Sigmoid colon (tissue), 7 donors: ENCODE measurements around the gene PIH1D2. TPM values are rescaled to one million over a fixed set of nuclear protein-coding genes. Genes with fewer than 3 reads are reported as not detected.

Source experiments
- DNase-seq: peaks from one replicate; pipeline ENCODE4 v3.0.0-alpha.2; 2019
- H3K27ac ChIP-seq, 4 donors: fragments of 200-600 bp; sonication (generic); one replicate each; pipeline ENCODE4 v1.5.1; 2016 to 2019; ENCODE audit warnings: mild to moderate bottlenecking in 1 of 4
- H3K27me3 ChIP-seq, 3 donors: fragments of 200-600 bp; sonication (generic); one replicate each; pipeline ENCODE4 v1.5.1; 2019; ENCODE audit warnings: mild to moderate bottlenecking in 1 of 3
- H3K36me3 ChIP-seq, 4 donors: fragments of 200-600 bp; sonication (generic); one replicate each; pipeline ENCODE4 v1.5.1; 2016 to 2019
- H3K4me1 ChIP-seq, 4 donors: fragments of 200-600 bp; sonication (generic); one replicate each; pipeline ENCODE4 v1.5.1; 2017 to 2019
- H3K4me3 ChIP-seq, 4 donors: fragments of 200-600 bp; sonication (generic); one replicate each; pipeline ENCODE4 v1.5.1; 2017 to 2019; ENCODE audit warnings: mild to moderate bottlenecking in 2 of 4, moderate library complexity in 1 of 4
- H3K9me3 ChIP-seq, 4 donors: fragments of 200-600 bp in 3 of 4; sonication (generic) in 3 of 4; one replicate each; pipeline versions ENCODE4 v1.5.1 to v1.6.1; 2013 to 2019
- CTCF ChIP-seq, 4 experiments: fragments of 450-650 bp in 3 of 4; fragments of 200-600 bp in 1 of 4; IDR thresholded peaks; one replicate each; pipeline ENCODE4 v1.5.1; 2016 to 2019; ENCODE audit warnings: antibody characterized with exemption in 4 of 4, mild to moderate bottlenecking in 3 of 4, moderate library complexity in 2 of 4
- EP300 ChIP-seq, 4 donors: sonication (generic); formaldehyde crosslinking; IDR thresholded peaks; one replicate each; pipeline ENCODE4 v1.6.1; 2017; ENCODE audit warnings: antibody characterized with exemption in 4 of 4
- POLR2A ChIP-seq, 2 donors: fragments of 450-650 bp; IDR thresholded peaks; one replicate each; pipeline ENCODE4 v1.6.1; 2016; ENCODE audit warnings: antibody characterized with exemption in 2 of 2, mild to moderate bottlenecking in 2 of 2, moderate library complexity in 2 of 2
- POLR2AphosphoS5 ChIP-seq, 4 donors: sonication (generic); formaldehyde crosslinking; IDR thresholded peaks; one replicate each; pipeline ENCODE4 v1.6.1; 2017; ENCODE audit warnings: antibody characterized with exemption in 4 of 4
- WGBS, 2 donors: extraction: QIAGEN DNeasy Blood & Tissue Kit; methylation state at CpG; one replicate each; pipeline ENCODE4 v1.1.7; 2013; 5-methylcytosine and 5-hydroxymethylcytosine counted together
- intact Hi-C: fragments of 100-400 bp; cut with DNase I; formaldehyde crosslinking; loops from one replicate; pipeline ENCODE4 v1.15.1; 2023
- polyA plus RNA-seq, 3 donors: library from polyadenylated mRNA; stranded (reverse); fragments of 200-250 nt; gene quantifications; one replicate each; pipeline ENCODE4 v1.2.3, GENCODE V29; 2013
- total RNA-seq, 4 donors: library from RNA; depleted of rRNA; stranded (reverse); fragments of >200 nt; gene quantifications; one replicate each; pipeline ENCODE4 v1.1.0, GENCODE V29; 2016
- donor health status: healthy with polysubstance abuse.
- donor health status: Bipolar disorder and iron deficiency.
- donor health status: healthy.

Gene PIH1D2
- total and polyA plus RNA-seq, 7 donors: 0.60 to 3.9 (median 1.8) TPM; not detected in 1

- intact Hi-C loops: no loop called here
- no peaks in the 10 kb centered on the region for H3K27me3 ChIP-seq
Observed at GRCh38 chr11:112042961-112043304, 30.9 kb downstream of the PIH1D2 start.

DNA sequence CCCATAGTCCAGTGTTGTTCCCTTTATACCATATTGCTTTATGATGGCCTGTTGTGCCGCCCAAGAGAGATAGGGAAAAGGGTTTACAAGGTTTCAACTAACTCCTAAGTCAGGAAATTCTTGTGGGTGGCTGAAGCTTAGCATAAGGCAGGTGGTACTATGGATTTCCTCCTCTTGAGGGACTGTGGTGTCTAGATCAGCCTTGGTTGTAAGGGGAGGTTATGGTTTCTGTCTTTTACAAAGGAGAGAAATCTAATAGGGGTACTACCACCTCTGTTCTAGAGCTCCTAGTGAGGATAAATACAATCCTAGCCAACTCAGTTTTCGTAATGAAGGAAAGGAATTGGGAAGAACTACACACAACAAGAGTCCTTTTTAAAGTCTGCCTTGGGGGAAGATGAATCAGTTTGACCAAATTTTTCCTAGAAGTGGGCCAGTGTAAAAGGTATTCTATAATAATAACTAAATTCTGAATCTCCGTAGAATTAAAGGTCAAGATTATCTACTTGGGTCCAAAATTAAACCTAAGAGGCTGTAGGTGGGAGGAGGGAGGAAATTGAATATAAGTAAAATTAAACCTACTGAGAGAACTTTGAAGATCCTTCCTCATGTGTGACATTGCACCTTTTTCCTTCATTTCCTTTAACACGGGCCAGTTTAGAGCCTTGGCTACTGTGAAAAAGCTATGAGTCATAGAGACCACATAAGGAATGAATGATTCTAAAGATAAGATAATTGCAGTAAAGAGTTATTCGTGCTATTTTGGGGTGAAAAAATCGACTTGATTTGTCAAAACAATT is 31.5 kb downstream of the PIH1D2 start:
- no peak for TF ChIP-seq CTCF (IDR thresholded peaks at IDR 0.05)
- no peak for TF ChIP-seq EP300 (IDR thresholded peaks at IDR 0.05)
- TF ChIP-seq POLR2A (IDR thresholded peaks at IDR 0.05): no peak
- no peak for TF ChIP-seq POLR2AphosphoS5 (IDR thresholded peaks at IDR 0.05)
- no peaks in the 10 kb centered on the region for H3K9me3 ChIP-seq
- no peak overlapping the region for H3K27ac ChIP-seq
- DNase-seq: no peak
- WGBS, 2 donors: 47 to 58% methylated on average over 6 of the region's 6 CpGs
- H3K36me3 ChIP-seq: peaks cover 0 to 98% (median 40%) of the 10 kb centered on the region in 4 donors
- intact Hi-C loops: no loop called here
- no peak overlapping the region for H3K4me3 ChIP-seq
- no peaks in the 10 kb centered on the region for H3K4me1 ChIP-seq
- no peaks in the 10 kb centered on the region for H3K27me3 ChIP-seq

More at GRCh38 chr11:112042961-112043304, 30.9 kb downstream of the PIH1D2 start:
- Histone ChIP-seq H3K9me3 (no peaks in the 10 kb centered on the region), H3K27ac (no peak overlapping the region), H3K4me3 (no peak overlapping the region), H3K36me3 (peaks cover 0 to 98% (median 40%) of the 10 kb centered on the region in 4 donors), H3K4me1 (no peaks in the 10 kb centered on the region)
- WGBS, 2 donors: 95 to 97% methylated on average over 2 of the region's 2 CpGs
- TF ChIP-seq POLR2AphosphoS5 (IDR thresholded peaks at IDR 0.05): no peak
- TF ChIP-seq POLR2A (IDR thresholded peaks at IDR 0.05): no peak
- TF ChIP-seq CTCF (IDR thresholded peaks at IDR 0.05): no peak
- no peak for TF ChIP-seq EP300 (IDR thresholded peaks at IDR 0.05)
- DNase-seq: no peak

GRCh38 chr11:112037527-112037926 is 36.3 kb downstream of the PIH1D2 start:
- no peaks in the 10 kb centered on the region for H3K4me1 ChIP-seq
- H3K27me3 ChIP-seq: no peaks in the 10 kb centered on the region
- no peak for TF ChIP-seq CTCF (IDR thresholded peaks at IDR 0.05)
- TF ChIP-seq EP300 (IDR thresholded peaks at IDR 0.05): no peak
- TF ChIP-seq POLR2AphosphoS5 (IDR thresholded peaks at IDR 0.05): no peak
- no peak for TF ChIP-seq POLR2A (IDR thresholded peaks at IDR 0.05)
- no peak for DNase-seq
- H3K27ac ChIP-seq: no peak overlapping the region
- no peaks in the 10 kb centered on the region for H3K9me3 ChIP-seq
- no peak overlapping the region for H3K4me3 ChIP-seq
- H3K36me3 ChIP-seq: peaks cover 0 to 89% (median 32%) of the 10 kb centered on the region in 4 donors
- intact Hi-C loops: no loop called here

GRCh38 chr11:112033902-112034301 is 39.9 kb downstream of the PIH1D2 start:
- TF ChIP-seq POLR2AphosphoS5 (IDR thresholded peaks at IDR 0.05): no peak
- TF ChIP-seq CTCF (IDR thresholded peaks at IDR 0.05): no peak
- no peak for TF ChIP-seq EP300 (IDR thresholded peaks at IDR 0.05)
- TF ChIP-seq POLR2A (IDR thresholded peaks at IDR 0.05): no peak
- intact Hi-C loops: no loop called here
- Histone ChIP-seq H3K27ac (no peak overlapping the region), H3K36me3 (peaks cover 0 to 90% (median 32%) of the 10 kb centered on the region in 4 donors), H3K4me1 (no peaks in the 10 kb centered on the region), H3K4me3 (no peak overlapping the region), H3K9me3 (no peaks in the 10 kb centered on the region), H3K27me3 (no peaks in the 10 kb centered on the region)
- no peak for DNase-seq
- WGBS, 2 donors: 94 to 96% methylated on average over 3 of the region's 3 CpGs
